NB4 (cell line): ENCODE measurements around the gene TANGO6.

ENCODE experiments used
- CTCF ChIP-seq: IDR thresholded peaks from one replicate; pipeline ENCODE4 v1.5.1; 2012; ENCODE audit warnings: low read depth, low read length
- MAX ChIP-seq: IDR thresholded peaks from 2 replicates; pipeline ENCODE4 v1.6.1; 2011; ENCODE audit warnings: low read depth, low read length

- no peak for TF ChIP-seq MAX
- TF ChIP-seq CTCF: peak; percentile 34
Observed at GRCh38 chr16:68995011-68995504, 151.7 kb downstream of the TANGO6 start.
